GM21515 (cell line): Measurements from ENCODE around the gene TMLHE.
"Not testable (repeated sequence)": the region's sequence is repeated elsewhere in the genome, so short reads cannot be mapped to it uniquely, and the experiment has no call there.

Experiments
- ATAC-seq: cut with Tn5 transposase; IDR thresholded peaks from one replicate; pipeline ENCODE4 v1.9.1; 2021; ENCODE audit not compliant: unreplicated experiment

TMLHE gene

GRCh38 chrX:155495134-155495533 lies 117.6 kb downstream of the TMLHE start:
- ATAC-seq, result not testable (repeated sequence)

GRCh38 chrX:155491421-155491820 lies 121.3 kb downstream of the TMLHE start:
- ATAC-seq, result not testable (repeated sequence)

GRCh38 chrX:155477136-155477535 lies 135.6 kb downstream of the TMLHE start:
- ATAC-seq, result not testable (repeated sequence)

- ATAC-seq, result peak; percentile 69
These were observed 146.3 kb downstream of the TMLHE start for GRCh38 chrX:155466269-155466938.

- not testable (repeated sequence) for ATAC-seq
These were observed 152.3 kb downstream of the TMLHE start for GRCh38 chrX:155460501-155460900.

GRCh38 chrX:155458471-155458870 lies 154.3 kb downstream of the TMLHE start, which contains the start of gene F8A3:
F8A3 (minus strand) TSS chrX:155458620; CDS start chrX:155458600, 20 bp downstream.
- ATAC-seq, result peak; percentile 81

GRCh38 chrX:155457761-155458447 lies 154.8 kb downstream of the TMLHE start:
- peak; percentile 58 for ATAC-seq

GRCh38 chrX:155441097-155441496 lies 171.7 kb downstream of the TMLHE start:
- ATAC-seq, result no peak
